ENCODE results near the gene SCARB1.

GRCh38 chr12:124744659-124745464 is 118.8 kb downstream of the SCARB1 start:
- TF ChIP-seq CTCF (conservative IDR thresholded peaks at IDR 0.05 in 1 of 2, IDR thresholded peaks at IDR 0.05 in 1 of 2; ENCODE audit: low read depth in 1 of 2, low read length in 2 of 2) (no peak), EZH2 (IDR thresholded peaks at IDR 0.05; ENCODE audit: low read length, missing control alignments) (no peak)
